Measurements from ENCODE around the gene SAMD1.

The SAMD1 gene

GRCh38 chr19:14102102-14102696 is 11.6 kb upstream of the SAMD1 start:
- no peaks in the 10 kb centered on the region for H3K27me3 Mint-ChIP-seq

GRCh38 chr19:14101003-14101545 is 10.5 kb upstream of the SAMD1 start:
- no peak overlapping the region for H3K4me3 Mint-ChIP-seq
- peak overlapping the region in 1 of 2 donors; percentile 12 for H3K27ac Mint-ChIP-seq
- no peaks in the 10 kb centered on the region for H3K27me3 Mint-ChIP-seq
- H3K4me1 Mint-ChIP-seq: peaks cover 6% of the 10 kb centered on the region
- ATAC-seq: no peak
- no peak for DNase-seq
- H3K9me3 Mint-ChIP-seq: no peaks in the 10 kb centered on the region

More at GRCh38 chr19:14102102-14102696, 11.6 kb upstream of the SAMD1 start:
- Mint-ChIP-seq H3K27ac (no peak overlapping the region), H3K9me3 (no peaks in the 10 kb centered on the region), H3K4me1 (peaks cover 6% of the 10 kb centered on the region), H3K4me3 (no peak overlapping the region)
- DNase-seq: no peak
- no peak for ATAC-seq

- H3K9me3 Mint-ChIP-seq: peaks cover 8% of the 10 kb centered on the region in 2 donors
- peak overlapping the region in 1 of 2 donors; percentile 75 for H3K27ac Mint-ChIP-seq
- peaks cover 1% of the 10 kb centered on the region for H3K4me1 Mint-ChIP-seq
- no peak for DNase-seq
- H3K4me3 Mint-ChIP-seq: no peak overlapping the region
- no peak for ATAC-seq
- H3K27me3 Mint-ChIP-seq: no peaks in the 10 kb centered on the region
Measured at GRCh38 chr19:14097532-14098151, 7.1 kb upstream of the SAMD1 start.

- H3K9me3 Mint-ChIP-seq: peaks cover 8% of the 10 kb centered on the region in 2 donors
- ATAC-seq (no peak), DNase-seq (no peak)
- no peaks in the 10 kb centered on the region for H3K27me3 Mint-ChIP-seq
- peaks cover 10% of the 10 kb centered on the region for H3K4me1 Mint-ChIP-seq
- H3K27ac Mint-ChIP-seq: no peak overlapping the region
- H3K4me3 Mint-ChIP-seq: no peak overlapping the region
Measured at GRCh38 chr19:14096272-14096992, 5.9 kb upstream of the SAMD1 start.

- no peak overlapping the region for H3K27ac Mint-ChIP-seq
- peaks cover 8% of the 10 kb centered on the region in 2 donors for H3K9me3 Mint-ChIP-seq
- H3K4me1 Mint-ChIP-seq: peaks cover 13% of the 10 kb centered on the region
- no peaks in the 10 kb centered on the region for H3K27me3 Mint-ChIP-seq
- DNase-seq: no peak
- no peak overlapping the region for H3K4me3 Mint-ChIP-seq
- ATAC-seq: no peak
Measured at GRCh38 chr19:14094854-14095253, 4.3 kb upstream of the SAMD1 start.

GRCh38 chr19:14093117-14093823 is 2.7 kb upstream of the SAMD1 start:
- Mint-ChIP-seq H3K27me3 (no peaks in the 10 kb centered on the region), H3K4me1 (peaks cover 24% of the 10 kb centered on the region)
- ATAC-seq: no peak

GRCh38 chr19:14091813-14092462 is 1.4 kb upstream of the SAMD1 start:
- peak overlapping the region; percentile 97 to 98 for H3K27ac Mint-ChIP-seq
- ATAC-seq (peak; percentile 34), DNase-seq (peak in 1 of 2 donors; percentile 72)
- H3K9me3 Mint-ChIP-seq: peaks cover 8% of the 10 kb centered on the region in 2 donors
- no peaks in the 10 kb centered on the region for H3K27me3 Mint-ChIP-seq
- H3K4me3 Mint-ChIP-seq: peak overlapping the region; percentile 97 to 99
- peaks cover 28% of the 10 kb centered on the region for H3K4me1 Mint-ChIP-seq

More at GRCh38 chr19:14093117-14093823, 2.7 kb upstream of the SAMD1 start:
- no peak overlapping the region for H3K4me3 Mint-ChIP-seq
- peaks cover 8% of the 10 kb centered on the region in 2 donors for H3K9me3 Mint-ChIP-seq
- DNase-seq: no peak
- H3K27ac Mint-ChIP-seq: no peak overlapping the region

GRCh38 chr19:14091081-14091812 is 696 bp upstream of the SAMD1 start:
- ATAC-seq (peak; percentile 80), DNase-seq (peak; percentile 80 to 81)
- no peaks in the 10 kb centered on the region for H3K27me3 Mint-ChIP-seq
- H3K27ac Mint-ChIP-seq: peak overlapping the region; percentile 97 to 98
- H3K4me1 Mint-ChIP-seq: peaks cover 28% of the 10 kb centered on the region
- H3K4me3 Mint-ChIP-seq: peak overlapping the region; percentile 97 to 99
- H3K9me3 Mint-ChIP-seq: peaks cover 8% of the 10 kb centered on the region in 2 donors

GRCh38 chr19:14089662-14090508 is 666 bp downstream of the SAMD1 start:
- DNase-seq (peak; percentile 59 to 66), ATAC-seq (peak; percentile 25)
- peaks cover 28% of the 10 kb centered on the region for H3K4me1 Mint-ChIP-seq
- peaks cover 8% of the 10 kb centered on the region in 2 donors for H3K9me3 Mint-ChIP-seq
- H3K4me3 Mint-ChIP-seq: peak overlapping the region; percentile 78 to 99
- no peaks in the 10 kb centered on the region for H3K27me3 Mint-ChIP-seq
- H3K27ac Mint-ChIP-seq: no peak overlapping the region

GRCh38 chr19:14089412-14089661 is 1.2 kb downstream of the SAMD1 start:
- H3K9me3 Mint-ChIP-seq: peaks cover 8% of the 10 kb centered on the region in 2 donors
- H3K27ac Mint-ChIP-seq: peak overlapping the region in 1 of 2 donors; percentile 71
- ATAC-seq (no peak), DNase-seq (no peak)
- peak overlapping the region; percentile 62 to 73 for H3K4me3 Mint-ChIP-seq
- H3K4me1 Mint-ChIP-seq: peaks cover 28% of the 10 kb centered on the region
- no peaks in the 10 kb centered on the region for H3K27me3 Mint-ChIP-seq

GRCh38 chr19:14088634-14089411 is 1.7 kb downstream of the SAMD1 start:
- no peak for DNase-seq
- peak overlapping the region; percentile 62 to 73 for H3K4me3 Mint-ChIP-seq
- no peak for ATAC-seq
- H3K27ac Mint-ChIP-seq: peak overlapping the region in 1 of 2 donors; percentile 71
- H3K4me1 Mint-ChIP-seq: peaks cover 28% of the 10 kb centered on the region
- peaks cover 8% of the 10 kb centered on the region in 2 donors for H3K9me3 Mint-ChIP-seq
- H3K27me3 Mint-ChIP-seq: no peaks in the 10 kb centered on the region

- ATAC-seq (no peak), DNase-seq (no peak)
- H3K4me3 Mint-ChIP-seq: no peak overlapping the region
- H3K4me1 Mint-ChIP-seq: peaks cover 29% of the 10 kb centered on the region
- no peaks in the 10 kb centered on the region for H3K9me3 Mint-ChIP-seq
- no peaks in the 10 kb centered on the region for H3K27me3 Mint-ChIP-seq
- H3K27ac Mint-ChIP-seq: no peak overlapping the region
Measured at GRCh38 chr19:14086098-14086497, 4.5 kb downstream of the SAMD1 start.

- Mint-ChIP-seq H3K9me3 (no peaks in the 10 kb centered on the region), H3K4me1 (peaks cover 30% of the 10 kb centered on the region), H3K4me3 (no peak within 1 kb of the TSS), H3K27me3 (no peaks in the 10 kb centered on the region), H3K27ac (no peak within 1 kb of the TSS)
- DNase-seq (no peak), ATAC-seq (no peak)
Measured at GRCh38 chr19:14085309-14085995, 5.1 kb downstream of the SAMD1 start, which contains the start of gene C19orf67. C19orf67 (minus strand) TSS chr19:14085783; CDS start chr19:14085627, 156 bp downstream.
